ENCODE data around the gene CRIP1.
A peak's percentile ranks its signal among the peaks of the same experiment; 100 is the strongest.

The CRIP1 gene

GRCh38 chr14:105525861-105526775, 39.4 kb downstream of the CRIP1 start, which contains the start of gene TMEM121:
Gene TMEM121 (plus strand): TSS chr14:105526583. CDS start chr14:105528835, 2,252 bp downstream.
- in situ Hi-C loops (cut with HindIII; ENCODE audit: low pct_ligation_motif_present, low pct_unique_long_range_greater_than_20kb, low sequenced_read_pairs), result no loop called here
- peak; percentile 6 for DNase-seq

- DNase-seq, result no peak
- in situ Hi-C loops (cut with HindIII; ENCODE audit: low pct_ligation_motif_present, low pct_unique_long_range_greater_than_20kb, low sequenced_read_pairs), result no loop called here
Measured at GRCh38 chr14:105526776-105527380, 40.2 kb downstream of the CRIP1 start.

- in situ Hi-C loops (cut with HindIII; ENCODE audit: low pct_ligation_motif_present, low pct_unique_long_range_greater_than_20kb, low sequenced_read_pairs), result no loop called here
- DNase-seq, result no peak
Measured at GRCh38 chr14:105527381-105527825, 40.7 kb downstream of the CRIP1 start.

- in situ Hi-C loops (cut with HindIII; ENCODE audit: low pct_ligation_motif_present, low pct_unique_long_range_greater_than_20kb, low sequenced_read_pairs), result no loop called here
- DNase-seq, result peak; percentile 66
Measured at GRCh38 chr14:105527826-105528585, 41.3 kb downstream of the CRIP1 start.

GRCh38 chr14:105528586-105529318, 42.1 kb downstream of the CRIP1 start:
- in situ Hi-C loops (cut with HindIII; ENCODE audit: low pct_ligation_motif_present, low pct_unique_long_range_greater_than_20kb, low sequenced_read_pairs), result no loop called here
- DNase-seq, result no peak

- in situ Hi-C loops (cut with HindIII; ENCODE audit: low pct_ligation_motif_present, low pct_unique_long_range_greater_than_20kb, low sequenced_read_pairs), result no loop called here
- no peak for DNase-seq
Measured at GRCh38 chr14:105529319-105529568, 42.6 kb downstream of the CRIP1 start.

GRCh38 chr14:105529569-105530284, 43.0 kb downstream of the CRIP1 start:
- in situ Hi-C loops (cut with HindIII; ENCODE audit: low pct_ligation_motif_present, low pct_unique_long_range_greater_than_20kb, low sequenced_read_pairs), result no loop called here

GRCh38 chr14:105530285-105531087, 43.8 kb downstream of the CRIP1 start:
- no peak for DNase-seq
- in situ Hi-C loops (cut with HindIII; ENCODE audit: low pct_ligation_motif_present, low pct_unique_long_range_greater_than_20kb, low sequenced_read_pairs), result no loop called here

More at GRCh38 chr14:105529569-105530284, 43.0 kb downstream of the CRIP1 start:
- DNase-seq, result no peak

GRCh38 chr14:105531088-105531893, 44.6 kb downstream of the CRIP1 start:
- no peak for DNase-seq
- in situ Hi-C loops (cut with HindIII; ENCODE audit: low pct_ligation_motif_present, low pct_unique_long_range_greater_than_20kb, low sequenced_read_pairs), result no loop called here

GRCh38 chr14:105531894-105532623, 45.4 kb downstream of the CRIP1 start:
- no peak for DNase-seq
- in situ Hi-C loops (cut with HindIII; ENCODE audit: low pct_ligation_motif_present, low pct_unique_long_range_greater_than_20kb, low sequenced_read_pairs), result no loop called here

- in situ Hi-C loops (cut with HindIII; ENCODE audit: low pct_ligation_motif_present, low pct_unique_long_range_greater_than_20kb, low sequenced_read_pairs), result no loop called here
- DNase-seq, result no peak
Measured at GRCh38 chr14:105532735-105533141, 46.1 kb downstream of the CRIP1 start.

GRCh38 chr14:105533391-105533790, 46.7 kb downstream of the CRIP1 start:
- DNase-seq, result no peak
- in situ Hi-C loops (cut with HindIII; ENCODE audit: low pct_ligation_motif_present, low pct_unique_long_range_greater_than_20kb, low sequenced_read_pairs), result no loop called here

GRCh38 chr14:105533811-105534498, 47.3 kb downstream of the CRIP1 start:
- DNase-seq, result no peak
- in situ Hi-C loops (cut with HindIII; ENCODE audit: low pct_ligation_motif_present, low pct_unique_long_range_greater_than_20kb, low sequenced_read_pairs), result no loop called here

- DNase-seq, result no peak
- in situ Hi-C loops (cut with HindIII; ENCODE audit: low pct_ligation_motif_present, low pct_unique_long_range_greater_than_20kb, low sequenced_read_pairs), result no loop called here
Measured at GRCh38 chr14:105534586-105534985, 47.9 kb downstream of the CRIP1 start.

GRCh38 chr14:105536051-105536450, 49.4 kb downstream of the CRIP1 start:
- DNase-seq, result no peak
- in situ Hi-C loops (cut with HindIII; ENCODE audit: low pct_ligation_motif_present, low pct_unique_long_range_greater_than_20kb, low sequenced_read_pairs), result no loop called here

All from ACHN (cell line).